ENCODE measurements around the gene UBALD2. TPM values are rescaled to one million over a fixed set of nuclear protein-coding genes. Genes with fewer than 3 reads are reported as not detected.

Gene UBALD2
- total and polyA plus RNA-seq, 2 of the 13 experiments (the other 11 are each of a cell fraction or from before 2014, with no cell fraction given), result 3.3 to 89.7 TPM

GRCh38 chr17:76265624-76266243 lies 586 bp downstream of the UBALD2 start (continued):
- TF ChIP-seq ZNF691 (CRISPR knock-in tag; IDR thresholded peaks at IDR 0.05; ENCODE audit: borderline replicate concordance, low read depth), result 0 out of 2 replicates have a peak, but pooled peaks have one; percentile 10
- peak; percentile 60 for TF ChIP-seq SPEN (CRISPR knock-in tag; IDR thresholded peaks at IDR 0.05; ENCODE audit: low read depth)
- TF ChIP-seq CBX1 (IDR thresholded peaks at IDR 0.05; ENCODE audit: low read depth), result no peak
- no peak for TF ChIP-seq SP140L (CRISPR knock-in tag; IDR thresholded peaks at IDR 0.05; ENCODE audit: borderline replicate concordance)
- no peak for TF ChIP-seq TCF7 (IDR thresholded peaks at IDR 0.05; ENCODE audit: low read depth)
- peak; percentile 95; the same call in 1 of the 2 replicates for TF ChIP-seq SIN3A (IDR thresholded peaks at IDR 0.05; ENCODE audit: borderline replicate concordance, low read depth, low read length)
- no peak for TF ChIP-seq KAT7 (CRISPR knock-in tag; IDR thresholded peaks at IDR 0.05; ENCODE audit: borderline replicate concordance)
- TF ChIP-seq ZNF333 (CRISPR knock-in tag; IDR thresholded peaks at IDR 0.05; ENCODE audit: borderline replicate concordance), result 0 out of 2 replicates have a peak, but pooled peaks have one; percentile 20
- TF ChIP-seq KDM2A (CRISPR knock-in tag; IDR thresholded peaks at IDR 0.05; ENCODE audit: borderline replicate concordance, low read depth), result peak; percentile 63; the same call in 1 of the 2 replicates
- no peak for TF ChIP-seq ZSCAN9 (CRISPR knock-in tag; IDR thresholded peaks at IDR 0.05; ENCODE audit: borderline replicate concordance)
- no peak for TF ChIP-seq ATF4 (CRISPR knock-in tag; IDR thresholded peaks at IDR 0.05)
- no peak for TF ChIP-seq ZNF710 (CRISPR knock-in tag; IDR thresholded peaks at IDR 0.05; ENCODE audit: borderline replicate concordance)
- TF ChIP-seq CC2D1A (CRISPR knock-in tag; IDR thresholded peaks at IDR 0.05), result no peak
- peak; percentile 26; the same call in 1 of the 2 replicates for TF ChIP-seq UBTF (CRISPR knock-in tag; IDR thresholded peaks at IDR 0.05)
- TF ChIP-seq ATF6 (CRISPR knock-in tag; conservative IDR thresholded peaks at IDR 0.05), result no peak
- peak; percentile 46; the same call in 1 of the 2 replicates for TF ChIP-seq ZNF788 (CRISPR knock-in tag; IDR thresholded peaks at IDR 0.05; ENCODE audit: borderline replicate concordance)

Measured in HepG2 (cell line).